Middle frontal gyrus (tissue), 1 donor: ENCODE measurements around the gene SLC8A1.

Source experiments
- DNase-seq: peaks from one replicate; pipeline ENCODE4 v3.0.0-alpha.2; 2015; ENCODE audit warnings: low spot score; ENCODE audit errors: extremely low spot score

SLC8A1 gene

GRCh38 chr2:40240070-40240469, 211.8 kb downstream of the SLC8A1 start:
- no peak for DNase-seq

- no peak for DNase-seq
These were observed 221.0 kb downstream of the SLC8A1 start for GRCh38 chr2:40230707-40231432.

DNA sequence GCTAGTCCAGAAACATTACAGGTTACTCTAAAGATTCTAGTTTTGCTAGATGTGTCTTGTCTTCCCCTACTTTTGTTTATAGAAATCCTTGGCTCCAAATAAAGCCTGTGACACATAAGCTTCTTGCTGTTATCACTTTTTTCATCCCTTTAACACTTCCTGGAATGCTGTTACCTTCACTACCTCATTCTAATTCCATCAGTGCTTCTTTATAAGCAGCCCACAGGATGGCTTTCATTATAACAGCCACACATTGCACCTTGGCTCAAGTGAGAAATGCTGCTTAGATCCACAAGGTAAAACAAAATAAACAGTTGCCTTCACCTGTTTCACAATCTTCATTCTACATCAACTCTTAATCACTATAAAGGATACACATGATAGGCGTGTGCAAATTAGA, 221.7 kb downstream of the SLC8A1 start:
- DNase-seq, result no peak

DNA sequence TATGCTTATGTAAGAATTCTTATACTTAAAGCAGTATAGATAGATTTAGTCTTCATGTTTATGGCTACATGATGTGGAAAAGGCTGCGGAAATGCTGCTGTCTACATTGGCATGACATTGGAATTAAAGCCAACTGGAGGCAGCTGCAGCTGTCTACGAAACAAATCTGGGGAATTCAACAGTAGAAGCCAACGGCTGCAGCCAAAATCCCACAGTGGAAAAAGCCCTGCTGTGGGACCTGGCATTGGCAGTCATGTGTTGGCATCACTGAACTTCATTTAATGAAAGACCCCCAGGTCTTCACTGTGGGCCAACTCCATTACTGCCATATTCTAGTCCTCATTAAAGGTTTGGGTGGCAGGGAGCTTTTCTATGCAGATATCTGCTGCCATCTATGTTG, 223.6 kb downstream of the SLC8A1 start:
- DNase-seq, result no peak

GRCh38 chr2:40227210-40227609, 224.7 kb downstream of the SLC8A1 start:
- DNase-seq, result no peak

- DNase-seq, result no peak
These were observed 225.3 kb downstream of the SLC8A1 start for GRCh38 chr2:40226637-40227036.

- DNase-seq, result no peak
These were observed 226.2 kb downstream of the SLC8A1 start for GRCh38 chr2:40225670-40226210.

- DNase-seq, result no peak
These were observed 227.6 kb downstream of the SLC8A1 start for GRCh38 chr2:40224318-40224717.

DNA sequence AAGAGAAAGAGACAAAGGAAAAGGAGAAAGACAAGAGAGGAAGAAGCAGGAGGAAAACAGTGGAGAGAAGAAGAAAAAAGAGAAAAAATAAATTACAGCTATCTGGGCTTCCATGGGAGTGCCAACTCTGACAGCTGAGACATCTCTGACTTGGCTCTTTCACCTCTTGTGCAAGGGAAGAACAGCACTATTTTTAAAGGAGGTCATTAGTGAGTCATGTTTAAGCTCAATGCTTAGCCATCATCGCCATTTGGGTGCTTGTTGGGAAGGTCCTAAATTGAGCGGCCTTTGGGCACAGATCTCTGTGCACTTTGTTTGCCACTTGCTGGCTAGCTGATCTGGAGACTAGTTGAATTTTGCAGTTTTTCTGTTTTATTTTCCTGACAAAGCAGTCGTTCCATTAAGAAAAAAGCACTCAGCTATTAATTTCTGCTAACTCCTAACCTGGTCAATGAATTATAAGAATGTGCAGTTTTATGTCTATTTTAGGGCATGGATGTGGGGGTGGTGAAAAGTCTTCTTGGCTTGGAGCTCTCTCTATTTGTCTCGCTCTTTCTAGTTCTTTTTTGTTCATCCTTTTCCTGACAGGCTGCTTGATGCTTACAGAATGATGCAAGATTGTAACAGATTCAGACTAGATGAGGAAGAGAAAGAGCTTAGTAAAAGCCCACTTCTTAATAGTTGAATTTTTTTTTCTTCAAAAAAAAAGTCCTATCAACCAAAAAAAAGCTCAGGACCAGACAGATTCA, 231.5 kb downstream of the SLC8A1 start:
- DNase-seq, result no peak

DNA sequence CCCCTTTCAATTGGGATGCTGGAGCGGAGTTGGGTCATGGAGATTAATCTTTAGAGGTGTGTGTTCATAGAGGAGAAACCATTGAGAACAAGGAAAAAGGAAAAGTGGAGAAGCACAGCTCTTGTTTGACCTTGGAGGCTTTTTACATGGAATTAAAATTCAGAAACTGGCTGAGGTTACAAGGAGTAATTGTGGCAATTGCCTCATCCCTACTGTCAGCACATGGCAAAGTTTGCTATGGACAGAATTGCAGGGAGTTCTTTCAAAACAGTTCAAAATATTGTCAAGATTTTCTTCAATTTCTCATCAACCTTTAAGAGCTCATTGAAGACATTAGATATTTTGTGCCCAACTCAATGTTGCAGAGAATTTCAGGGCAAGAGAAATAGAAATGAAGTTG, 232.7 kb downstream of the SLC8A1 start:
- DNase-seq, result no peak

DNA sequence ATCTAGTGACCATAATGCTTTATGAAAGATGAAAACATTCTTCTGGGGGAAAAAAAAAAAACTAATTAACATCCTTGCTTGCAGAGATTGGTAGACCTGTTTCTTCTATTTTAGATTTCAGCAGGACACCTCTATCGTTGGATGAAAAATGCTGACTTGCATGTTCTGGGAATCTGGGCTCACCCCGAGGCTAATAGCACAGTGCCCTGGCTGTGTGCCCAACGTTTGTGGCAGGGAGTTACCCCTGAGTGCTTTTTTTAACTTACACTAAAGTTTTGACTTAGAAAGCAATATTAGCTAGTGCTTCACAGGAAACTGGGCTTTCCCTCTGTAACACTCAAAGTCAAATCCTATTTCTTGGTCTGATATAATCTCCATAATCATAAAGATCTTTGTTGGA, 233.2 kb downstream of the SLC8A1 start:
- DNase-seq, result no peak

GRCh38 chr2:40213619-40214018, 238.3 kb downstream of the SLC8A1 start:
- no peak for DNase-seq

DNA sequence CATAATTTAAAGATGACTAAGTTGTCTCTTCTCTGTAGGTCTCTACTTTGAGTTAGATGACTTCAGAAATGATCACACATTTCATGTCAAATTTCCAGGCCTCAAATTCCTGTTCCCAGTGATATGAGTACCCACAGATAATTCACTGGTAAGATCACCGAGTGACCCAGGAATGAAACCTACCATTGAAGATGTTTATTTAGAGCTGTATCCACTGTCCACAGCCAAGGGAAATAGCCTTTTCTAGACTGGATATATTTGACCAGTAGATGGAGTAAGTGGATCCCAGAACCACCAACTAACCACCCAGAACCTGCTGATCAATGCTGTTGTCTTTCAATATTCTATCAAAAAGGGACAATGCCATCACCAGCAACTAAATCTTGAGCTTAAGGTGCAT, 238.8 kb downstream of the SLC8A1 start:
- DNase-seq, result no peak

GRCh38 chr2:40210968-40211353, 240.9 kb downstream of the SLC8A1 start:
- DNase-seq, result no peak

DNA sequence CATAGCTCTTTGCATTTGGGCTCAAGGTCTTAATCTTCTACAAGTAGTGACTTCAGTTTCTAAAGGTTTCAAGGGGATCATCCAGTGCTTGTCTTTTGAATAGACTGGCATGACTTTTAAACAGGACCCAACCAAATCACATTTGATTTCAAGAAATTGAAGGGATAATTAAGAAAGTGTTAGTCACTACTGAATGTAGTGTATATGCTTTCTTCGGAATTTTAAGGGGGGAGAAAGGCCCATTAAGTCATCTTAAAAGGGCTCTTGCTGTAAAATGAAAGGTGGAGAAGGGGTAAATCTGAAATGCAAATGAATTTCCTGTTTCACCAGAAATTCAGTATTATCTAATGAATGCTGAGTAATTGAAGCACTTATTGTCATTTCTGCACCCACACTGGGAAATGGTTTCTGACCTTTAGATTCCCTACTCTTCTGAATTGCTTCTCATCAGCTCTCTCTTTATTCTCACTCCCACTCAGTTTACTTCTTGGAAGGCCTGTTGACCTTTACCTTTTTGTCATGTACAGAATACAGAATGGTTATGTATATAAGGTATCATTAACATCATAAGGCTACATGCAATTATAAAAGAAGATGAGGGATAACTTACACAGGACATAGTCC, 241.4 kb downstream of the SLC8A1 start:
- DNase-seq, result no peak

GRCh38 chr2:40209761-40210160, 242.1 kb downstream of the SLC8A1 start:
- DNase-seq, result no peak

- DNase-seq, result no peak
These were observed 243.4 kb downstream of the SLC8A1 start for GRCh38 chr2:40208463-40208862.

- no peak for DNase-seq
These were observed 247.6 kb downstream of the SLC8A1 start for GRCh38 chr2:40204268-40204667.

DNA sequence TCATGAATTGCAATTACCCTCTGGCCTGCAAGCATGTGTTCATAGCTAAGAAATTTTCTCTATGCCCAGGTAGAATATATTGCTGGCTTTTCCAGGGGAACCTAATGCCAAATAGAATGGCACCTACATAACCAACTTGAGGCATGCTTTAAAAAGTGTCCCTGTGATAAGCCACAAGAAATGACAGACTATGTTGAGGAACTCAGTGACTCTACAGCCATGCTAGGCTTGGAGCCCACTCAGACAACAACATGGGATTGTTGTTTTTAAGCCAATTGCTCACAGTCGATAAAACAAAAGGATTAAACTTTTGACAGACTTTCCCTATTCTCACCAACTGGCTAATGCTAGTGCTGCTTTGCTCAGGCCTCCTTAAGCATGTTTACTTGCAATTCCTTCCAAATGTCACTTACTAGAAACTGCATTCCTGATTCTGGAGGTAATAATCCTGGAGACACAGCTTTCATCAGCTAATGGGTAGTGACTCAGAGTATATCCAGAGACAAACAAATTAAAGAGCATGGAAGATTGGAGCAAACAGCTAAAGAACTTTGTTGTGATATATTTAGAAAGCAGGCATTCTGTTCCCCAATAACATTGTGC, 249.0 kb downstream of the SLC8A1 start:
- no peak for DNase-seq

- DNase-seq, result no peak
These were observed 250.5 kb downstream of the SLC8A1 start for GRCh38 chr2:40201425-40201824.

GRCh38 chr2:40200366-40200915, 251.4 kb downstream of the SLC8A1 start:
- no peak for DNase-seq

- no peak for DNase-seq
These were observed 252.1 kb downstream of the SLC8A1 start for GRCh38 chr2:40199771-40200170.
